K562 (cell line): ENCODE results near the gene DAPK2. TPM values are rescaled to one million over a fixed set of nuclear protein-coding genes. Genes with fewer than 3 reads are reported as not detected.
"Not testable (repeated sequence)": the region's sequence is repeated elsewhere in the genome, so short reads cannot be mapped to it uniquely, and the experiment has no call there.

Source experiments
- ATAC-seq: fragments of 200-7000 bp; cut with Tn5 transposase; 3 replicates; pipeline ENCODE4 v1.9.1; 2020; ENCODE audit warnings: moderate library complexity
- BruUV-seq: library from RNA; stranded (reverse); fragments of 400-500 nt; replicated peaks from 2 replicates; lab custom pipeline; 2021; lab: Mats Ljungman, UMichigan
- CTCF ChIA-PET: fragments of 300-600 bp; formaldehyde crosslinking; extraction: SDS; loops from one replicate; lab custom pipeline; 2021; ENCODE audit warnings: low intra/inter-chr PET ratio; lab: Yijun Ruan, JAX
- POLR2A ChIA-PET: fragments of 300-600, 350-650 bp; sonication (Branson Sonifier 250); formaldehyde crosslinking; extraction: SDS; loops from one replicate; lab custom pipeline; 2021; ENCODE audit warnings: antibody characterized with exemption, inconsistent platforms; lab: Yijun Ruan, JAX
- DNase-seq, 4 experiments: peaks; one replicate each; pipeline versions ENCODE4 v3.0.0 to v3.0.0-alpha.2; 2011 to 2018; ENCODE audit warnings: low spot score in 3 of 4, mixed read lengths in 3 of 4; ENCODE audit errors: extremely low read depth in 1 of 4
- FAIRE-seq: peaks from 2 replicates; lab custom pipeline; 2011; peaks lifted over from hg19 to GRCh38; lab: Jason Lieb, UNC
- H2AFZ ChIP-seq: 2 replicates; pipeline ENCODE4 v1.6.0; 2011; ENCODE audit warnings: low read depth, low read length, control low read depth, inconsistent platforms
- H3K27ac ChIP-seq: fragments of 200-600 bp; 3 replicates; pipeline ENCODE4 v1.8.0; 2011; ENCODE audit warnings: low read depth, mild to moderate bottlenecking, control low read depth, inconsistent platforms, low read length, moderate library complexity, mixed read lengths; ENCODE audit errors: extremely low read depth
- H3K27me3 ChIP-seq, 2 experiments: fragments of 300-600 bp in 1 of 2; 2 replicates in 1 of 2; 3 replicates in 1 of 2; pipeline versions ENCODE4 v1.6.0 to v1.8.0; 2011; ENCODE audit warnings: inconsistent platforms in 2 of 2, low read length in 2 of 2, mild to moderate bottlenecking in 1 of 2, mixed read lengths in 1 of 2, moderate library complexity in 1 of 2; ENCODE audit not compliant: control insufficient read depth in 2 of 2, insufficient read depth in 2 of 2
- H3K36me3 ChIP-seq: fragments of 300-600 bp; 3 replicates; pipeline ENCODE4 v1.8.0; 2011; ENCODE audit warnings: mild to moderate bottlenecking, low read length, inconsistent platforms; ENCODE audit not compliant: control insufficient read depth, insufficient read depth
- H3K4me1 ChIP-seq, 2 experiments: fragments of 200-600 bp in 1 of 2; replicated peaks in 1 of 2; 2 replicates in 1 of 2; 3 replicates in 1 of 2; pipeline versions ENCODE4 v1.5.1 to v1.8.0; 2011; ENCODE audit warnings: inconsistent platforms in 2 of 2, low read length in 2 of 2, mild to moderate bottlenecking in 1 of 2, mixed read lengths in 1 of 2, moderate library complexity in 1 of 2; ENCODE audit not compliant: control insufficient read depth in 2 of 2, insufficient read depth in 2 of 2
- H3K4me2 ChIP-seq: 2 replicates; pipeline ENCODE4 v1.6.1; 2011; ENCODE audit warnings: low read length, control low read depth, inconsistent platforms, mixed read lengths; ENCODE audit not compliant: insufficient read depth
- H3K4me3 ChIP-seq: fragments of 200-600 bp; sonication (generic), shearing (Covaris generic); 2 replicates; pipeline ENCODE4 v1.5.1; 2016; ENCODE audit warnings: control low read depth, inconsistent platforms
- H3K79me2 ChIP-seq: fragments of 200-600 bp; 3 replicates; pipeline ENCODE4 v1.8.0; 2011; ENCODE audit warnings: low read length, inconsistent platforms; ENCODE audit not compliant: control insufficient read depth, insufficient read depth
- H3K9ac ChIP-seq, 2 experiments: 2 replicates each; pipeline versions ENCODE4 v1.6.0 to v1.6.1; 2011; ENCODE audit warnings: low read depth in 2 of 2, low read length in 2 of 2, control low read depth in 1 of 2, inconsistent platforms in 1 of 2, mild to moderate bottlenecking in 1 of 2, mixed read lengths in 1 of 2; ENCODE audit not compliant: insufficient read depth in 1 of 2
- H3K9me1 ChIP-seq: one replicate; pipeline ENCODE4 v1.6.0; 2011; ENCODE audit warnings: inconsistent platforms, mild to moderate bottlenecking, low read length, moderate library complexity; ENCODE audit not compliant: control insufficient read depth, insufficient read depth
- H3K9me3 ChIP-seq: replicated peaks from 2 replicates; pipeline ENCODE4 v1.5.1; 2011; ENCODE audit warnings: low read depth, low read length, inconsistent platforms; ENCODE audit not compliant: control insufficient read depth, insufficient read depth
- H4K20me1 ChIP-seq: replicated peaks from 2 replicates; pipeline ENCODE4 v1.6.1; 2011; ENCODE audit warnings: low read length, inconsistent platforms, mixed read lengths; ENCODE audit not compliant: control insufficient read depth, insufficient read depth
- FOXK2 ChIP-seq, 2 experiments: fragments of 450-650 bp; IDR thresholded peaks in 1 of 2; conservative IDR thresholded peaks in 1 of 2; 2 replicates each; pipeline ENCODE4 v1.6.1; 2016; ENCODE audit warnings: low read depth in 2 of 2, mild to moderate bottlenecking in 1 of 2
- IFI16 ChIP-seq: fragments of 250-450 bp; sonication (Bioruptor Pico); IDR thresholded peaks from 2 replicates; pipeline ENCODE4 v2.1.2; 2022; ENCODE audit warnings: mild to moderate bottlenecking, inconsistent platforms
- NR0B1 ChIP-seq: fragments of 450-650 bp; IDR thresholded peaks from one replicate; pipeline ENCODE4 v1.6.1; 2018; ENCODE audit warnings: mild to moderate bottlenecking, moderate library complexity; ENCODE audit not compliant: partially characterized antibody
- SOX6 ChIP-seq: fragments of 450-650 bp; IDR thresholded peaks from 2 replicates; pipeline ENCODE4 v1.6.1; 2014; ENCODE audit warnings: mild to moderate bottlenecking
- ZC3H4 ChIP-seq: sonication (generic); formaldehyde crosslinking; IDR thresholded peaks from 2 replicates; pipeline ENCODE4 v1.9.0; 2021; ENCODE audit warnings: missing genetic modification reagents, borderline replicate concordance
- ZFPM2 ChIP-seq: fragments of 250-450 bp; sonication (Bioruptor Pico); IDR thresholded peaks from 2 replicates; pipeline ENCODE4 v1.5.1; 2022; ENCODE audit warnings: mild to moderate bottlenecking
- ZNF507 ChIP-seq: conservative IDR thresholded peaks from 2 replicates; pipeline ENCODE4 v1.6.1; 2017; ENCODE audit warnings: missing genetic modification characterization, missing compliant biosample characterization
- WGBS: fragments of 100-300 bp; shearing (Covaris generic); methylation state at CpG from one replicate; pipeline ENCODE4 v1.1.6; 2016; ENCODE audit warnings: low coverage, mixed read lengths; ENCODE audit not compliant: insufficient coverage; ENCODE audit errors: missing lambda C conversion rate; 5-methylcytosine and 5-hydroxymethylcytosine counted together
- in situ Hi-C: fragments of 300-500 bp; cut with MboI; formaldehyde crosslinking; loops from 4 replicates; pipeline ENCODE4 v1.15.0; 2018; ENCODE audit warnings: inconsistent platforms, mixed read lengths
- intact Hi-C: fragments of 100-400 bp; cut with micrococcal nuclease; formaldehyde crosslinking; loops from 2 replicates; pipeline ENCODE4 v1.14.2; 2022
- polyA plus RNA-seq, 8 experiments: library from polyadenylated mRNA; depleted of rRNA in 4 of 8; stranded (reverse) in 5 of 8; unstranded in 3 of 8; fragments of >200 nt; fragmentation: Nextera tagmentation in 2 of 8; fragmentation: Illumina TruSeq in 1 of 8; extraction: Ambion mirVana in 2 of 8; extraction: Trizol in 1 of 8; gene quantifications; 2 replicates each; pipeline versions ENCODE4 v1.2.1 to v1.2.3, GENCODE V29; 2011 to 2014; ENCODE audit warnings: inconsistent platforms in 1 of 8, missing spikeins in 1 of 8
- total RNA-seq, 7 experiments: library from RNA; depleted of rRNA in 6 of 7; stranded (reverse); fragments of >200 nt in 6 of 7; fragmentation: Illumina TruSeq in 2 of 7; extraction: Trizol in 2 of 7; gene quantifications; 2 replicates each; pipeline versions ENCODE4 v1.2.1 to v1.2.3, GENCODE V29; 2011 to 2021; ENCODE audit warnings: low replicate concordance in 1 of 7
- TF ChIP-seq, protein P1 (sequence below): fragments of 450-650 bp; IDR thresholded peaks from 2 replicates; pipeline ENCODE4 v1.6.1; 2018; ENCODE audit warnings: mild to moderate bottlenecking, low read depth; ENCODE audit not compliant: partially characterized antibody

The DAPK2 gene
- total and polyA plus RNA-seq, 9 of the 15 experiments (the other 6 are each of a cell fraction or from before 2014, with no cell fraction given): 0.14 to 5.2 (median 2.2) TPM

DNA sequence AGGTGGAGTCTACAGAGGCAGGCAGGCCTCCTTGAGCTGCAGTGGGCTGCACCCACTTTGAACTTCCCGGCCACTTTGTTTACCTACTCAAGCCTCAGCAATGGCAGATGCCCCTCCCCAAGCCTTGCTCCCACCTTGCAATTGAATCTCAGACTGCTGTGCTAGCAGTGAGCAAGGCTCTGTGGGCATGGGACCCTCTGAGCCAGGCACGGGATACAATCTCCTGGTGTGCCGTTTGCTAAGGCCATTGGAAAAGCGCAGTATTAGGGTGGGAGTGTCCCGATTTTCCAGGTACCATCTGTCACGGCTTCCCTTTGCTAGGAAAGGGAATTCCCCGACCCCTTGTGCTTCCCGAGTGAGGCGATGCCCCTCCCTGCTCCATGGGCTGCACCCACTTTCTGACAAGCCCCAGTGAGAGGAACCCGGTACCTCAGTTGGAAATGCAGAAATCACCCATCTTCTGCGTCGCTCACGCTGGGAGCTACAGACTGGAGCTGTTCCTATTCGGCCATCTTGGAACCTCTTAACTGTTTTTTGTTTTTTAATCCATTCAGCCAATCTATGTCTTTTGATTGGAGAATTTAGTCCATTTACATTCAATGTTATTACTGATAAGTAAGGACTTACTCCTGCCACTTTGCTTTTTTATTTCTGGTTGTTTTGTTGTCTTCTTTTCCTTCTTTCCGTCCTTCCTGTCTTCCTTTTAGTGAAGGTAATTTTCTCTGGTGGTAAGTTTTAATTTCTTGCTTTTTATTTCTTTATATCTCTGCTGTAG is 83.2 kb downstream of the DAPK2 start:
- 75% methylated on average over 15 of the region's 15 CpGs for WGBS
- H4K20me1 ChIP-seq, H2AFZ ChIP-seq, H3K9me1 ChIP-seq, H3K27ac ChIP-seq, intact Hi-C loops, H3K9ac ChIP-seq, H3K36me3 ChIP-seq, H3K4me2 ChIP-seq, in situ Hi-C loops, ATAC-seq, H3K27me3 ChIP-seq, BruUV-seq, H3K4me3 ChIP-seq, POLR2A ChIA-PET, H3K4me1 ChIP-seq, CTCF ChIA-PET, DNase-seq, H3K79me2 ChIP-seq, H3K9me3 ChIP-seq, FAIRE-seq: not testable (repeated sequence)
- peak; percentile 96 for TF ChIP-seq ZNF507 (tag)

GRCh38 chr15:63953524-63953923 is 92.8 kb downstream of the DAPK2 start:
- ChIA-PET CTCF (no interaction called here), POLR2A (interaction anchor here (1.4 kb wide), 1 partner anchor 24 kb away, joined by 4 read pairs; no protein-coding TSS in a partner anchor)
- Histone ChIP-seq H4K20me1 (no peaks in the 10 kb centered on the region), H3K36me3 (no peaks in the 10 kb centered on the region), H3K9me1 (peaks cover 3% of the 10 kb centered on the region), H3K27ac (no peak overlapping the region), H3K9me3 (no peaks in the 10 kb centered on the region), H2AFZ (no peak overlapping the region), H3K27me3 (no peaks in the 10 kb centered on the region), H3K4me1 (no peaks in the 10 kb centered on the region), H3K9ac (no peak overlapping the region), H3K4me3 (no peak overlapping the region), H3K4me2 (no peak overlapping the region), H3K79me2 (no peaks in the 10 kb centered on the region)
- FAIRE-seq (no peak), ATAC-seq (no peak), DNase-seq (no peak)
- intact Hi-C loops: no loop called here
- in situ Hi-C loops: no loop called here
- TF ChIP-seq SOX6: no peak
- TF ChIP-seq IFI16 (CRISPR knock-in tag): no peak
- TF ChIP-seq, protein P1, sequence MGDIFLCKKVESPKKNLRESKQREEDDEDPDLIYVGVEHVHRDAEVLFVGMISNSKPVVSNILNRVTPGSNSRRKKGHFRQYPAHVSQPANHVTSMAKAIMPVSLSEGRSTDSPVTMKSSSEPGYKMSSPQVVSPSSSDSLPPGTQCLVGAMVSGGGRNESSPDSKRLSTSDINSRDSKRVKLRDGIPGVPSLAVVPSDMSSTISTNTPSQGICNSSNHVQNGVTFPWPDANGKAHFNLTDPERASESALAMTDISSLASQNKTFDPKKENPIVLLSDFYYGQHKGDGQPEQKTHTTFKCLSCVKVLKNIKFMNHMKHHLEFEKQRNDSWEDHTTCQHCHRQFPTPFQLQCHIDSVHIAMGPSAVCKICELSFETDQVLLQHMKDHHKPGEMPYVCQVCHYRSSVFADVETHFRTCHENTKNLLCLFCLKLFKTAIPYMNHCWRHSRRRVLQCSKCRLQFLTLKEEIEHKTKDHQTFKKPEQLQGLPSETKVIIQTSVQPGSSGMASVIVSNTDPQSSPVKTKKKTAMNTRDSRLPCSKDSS: no peak
- no peak for TF ChIP-seq NR0B1
- no peak for TF ChIP-seq FOXK2 (conservative IDR thresholded peaks at IDR 0.05 in 1 of 2, IDR thresholded peaks at IDR 0.05 in 1 of 2; ENCODE audit: low read depth in 2 of 2)
- TF ChIP-seq ZFPM2 (CRISPR knock-in tag): no peak
- TF ChIP-seq ZC3H4 (CRISPR knock-in tag): no peak
- BruUV-seq: no TSS peak
- WGBS: 9% methylated on average over 2 of the region's 2 CpGs
